GM23338 (cell line): ENCODE results near the gene ARL6IP5. TPM values are rescaled to one million over a fixed set of nuclear protein-coding genes. Genes with fewer than 3 reads are reported as not detected.

ENCODE experiments used
- ATAC-seq: fragments of 200-7000 bp; cut with Tn5 transposase; 3 replicates; pipeline ENCODE4 v1.9.1; 2020
- DNase-seq: peaks from one replicate; pipeline ENCODE4 v3.0.0-alpha.2; 2015; ENCODE audit warnings: low spot score
- H2AFZ ChIP-seq: fragments of 200-600 bp; sonication (generic); 2 replicates; pipeline ENCODE4 v1.8.0; 2016; ENCODE audit warnings: antibody characterized with exemption, mild to moderate bottlenecking, moderate library complexity
- H3F3A ChIP-seq: fragments of 200-600 bp; sonication (generic); replicated peaks from 2 replicates; pipeline ENCODE4 v1.8.0; 2017; ENCODE audit warnings: antibody characterized with exemption, mixed run types, low read depth
- H3K27ac ChIP-seq: fragments of 200-600 bp; sonication (generic); 2 replicates; pipeline ENCODE4 v1.6.1; 2016; ENCODE audit warnings: low read depth
- H3K27me3 ChIP-seq: fragments of 200-600 bp; sonication (generic); 2 replicates; pipeline ENCODE4 v1.8.0; 2016; ENCODE audit warnings: mild to moderate bottlenecking, mixed run types, moderate library complexity; ENCODE audit not compliant: insufficient read depth
- H3K36me3 ChIP-seq: fragments of 200-600 bp; sonication (generic); 2 replicates; pipeline ENCODE4 v1.8.0; 2016; ENCODE audit warnings: mild to moderate bottlenecking; ENCODE audit not compliant: insufficient read depth
- H3K4me1 ChIP-seq: fragments of 200-600 bp; sonication (generic); 2 replicates; pipeline ENCODE4 v1.8.0; 2016; ENCODE audit warnings: mild to moderate bottlenecking, moderate library complexity; ENCODE audit not compliant: insufficient read depth
- H3K4me2 ChIP-seq: fragments of 200-600 bp; sonication (generic); 2 replicates; pipeline ENCODE4 v1.7.1; 2017; ENCODE audit warnings: mixed run types
- H3K4me3 ChIP-seq: fragments of 200-600 bp; sonication (generic); 2 replicates; pipeline ENCODE4 v1.6.1; 2016; ENCODE audit warnings: mixed run types
- H3K79me2 ChIP-seq: fragments of 200-600 bp; sonication (generic); replicated peaks from 2 replicates; pipeline ENCODE4 v1.8.0; 2017; ENCODE audit warnings: mild to moderate bottlenecking; ENCODE audit not compliant: insufficient read depth
- H3K9me2 ChIP-seq: fragments of 200-600 bp; sonication (generic); 2 replicates; pipeline ENCODE4 v1.8.0; 2017; ENCODE audit not compliant: insufficient read depth
- H4K20me1 ChIP-seq: fragments of 200-600 bp; sonication (generic); replicated peaks from 2 replicates; pipeline ENCODE4 v1.8.0; 2017; ENCODE audit warnings: mild to moderate bottlenecking; ENCODE audit not compliant: insufficient read depth
- H3K27ac Mint-ChIP-seq: 2 replicates; pipeline ENCODE4 v1.8.0; 2020; ENCODE audit warnings: inconsistent platforms, mild to moderate bottlenecking, moderate library complexity, mixed read lengths
- H3K27me3 Mint-ChIP-seq: 3 replicates; pipeline ENCODE4 v1.8.0; 2022; ENCODE audit warnings: low read depth, mild to moderate bottlenecking, moderate library complexity, mixed read lengths, inconsistent platforms; ENCODE audit not compliant: insufficient read depth, poor library complexity
- H3K36me3 Mint-ChIP-seq: 3 replicates; pipeline ENCODE4 v1.8.0; 2021; ENCODE audit warnings: low read depth, mild to moderate bottlenecking, inconsistent platforms, moderate library complexity, mixed read lengths
- H3K4me1 Mint-ChIP-seq: 3 replicates; pipeline ENCODE4 v1.8.0; 2020; ENCODE audit warnings: mild to moderate bottlenecking, inconsistent platforms, mixed read lengths
- H3K4me3 Mint-ChIP-seq: 3 replicates; pipeline ENCODE4 v1.8.0; 2021; ENCODE audit warnings: moderate library complexity, mild to moderate bottlenecking, inconsistent platforms, mixed read lengths
- H3K9me3 Mint-ChIP-seq: 3 replicates; pipeline ENCODE4 v1.8.0; 2020; ENCODE audit warnings: moderate library complexity, mild to moderate bottlenecking, inconsistent platforms, mixed read lengths
- CREB1 ChIP-seq: fragments of 250-450 bp; sonication (Bioruptor Pico); IDR thresholded peaks from 2 replicates; pipeline ENCODE4 v1.5.0; 2020; ENCODE audit warnings: low read depth, mild to moderate bottlenecking, moderate library complexity
- POLR2AphosphoS5 ChIP-seq: IDR thresholded peaks from 2 replicates; pipeline ENCODE4 v1.6.1; 2016; ENCODE audit warnings: antibody characterized with exemption, low read depth
- STAT1 ChIP-seq: IDR thresholded peaks from one replicate; pipeline ENCODE4 v1.6.1; 2016; ENCODE audit warnings: antibody characterized with exemption; ENCODE audit not compliant: unreplicated experiment
- polyA plus RNA-seq: library from polyadenylated mRNA; unstranded; fragments of >200 nt; fragmentation: Nextera tagmentation; extraction: Ambion mirVana; gene quantifications from 2 replicates; pipeline ENCODE4 v1.2.1, GENCODE V29; 2016
- total RNA-seq: library from RNA; depleted of rRNA; stranded (reverse); fragments of >200 nt; shearing (Covaris generic); gene quantifications from 2 replicates; pipeline ENCODE4 v1.2.3, GENCODE V29; 2014
- TF ChIP-seq, protein P1 (sequence below): fragments of 250-450 bp; sonication (Bioruptor Pico); IDR thresholded peaks from 2 replicates; pipeline ENCODE4 v1.5.0; 2020; ENCODE audit warnings: mild to moderate bottlenecking, moderate library complexity
- TF ChIP-seq, protein P2 (sequence below): IDR thresholded peaks from one replicate; pipeline ENCODE4 v1.6.1; 2018; ENCODE audit warnings: antibody characterized with exemption; ENCODE audit not compliant: unreplicated experiment
- TF ChIP-seq, protein P3 (sequence below): IDR thresholded peaks from 2 replicates; pipeline ENCODE4 v1.6.1; 2016; ENCODE audit warnings: antibody characterized with exemption

Gene ARL6IP5
- total and polyA plus RNA-seq, 2 experiments from 2014 or later = 28.8 to 39.8 TPM

DNA sequence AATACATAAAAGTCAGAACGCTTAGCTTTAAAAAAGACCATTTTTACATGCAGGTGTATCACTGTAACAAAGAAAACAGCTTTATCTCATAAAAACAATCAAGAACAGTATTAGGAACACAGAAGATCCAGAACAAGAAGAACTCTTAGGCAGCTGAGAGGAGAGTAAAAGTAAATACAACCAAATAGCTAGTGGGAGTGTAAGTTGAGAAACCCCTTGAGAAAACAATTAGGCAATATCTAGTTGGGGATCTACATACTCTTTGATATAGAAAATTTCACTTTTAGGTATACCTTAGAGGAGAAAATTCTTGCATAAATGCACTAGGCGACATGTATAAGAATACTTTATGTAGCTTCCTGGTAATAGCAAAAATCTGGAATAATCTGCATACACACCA, 40.1 kb upstream of the ARL6IP5 start (continued):
- TF ChIP-seq, protein P1, sequence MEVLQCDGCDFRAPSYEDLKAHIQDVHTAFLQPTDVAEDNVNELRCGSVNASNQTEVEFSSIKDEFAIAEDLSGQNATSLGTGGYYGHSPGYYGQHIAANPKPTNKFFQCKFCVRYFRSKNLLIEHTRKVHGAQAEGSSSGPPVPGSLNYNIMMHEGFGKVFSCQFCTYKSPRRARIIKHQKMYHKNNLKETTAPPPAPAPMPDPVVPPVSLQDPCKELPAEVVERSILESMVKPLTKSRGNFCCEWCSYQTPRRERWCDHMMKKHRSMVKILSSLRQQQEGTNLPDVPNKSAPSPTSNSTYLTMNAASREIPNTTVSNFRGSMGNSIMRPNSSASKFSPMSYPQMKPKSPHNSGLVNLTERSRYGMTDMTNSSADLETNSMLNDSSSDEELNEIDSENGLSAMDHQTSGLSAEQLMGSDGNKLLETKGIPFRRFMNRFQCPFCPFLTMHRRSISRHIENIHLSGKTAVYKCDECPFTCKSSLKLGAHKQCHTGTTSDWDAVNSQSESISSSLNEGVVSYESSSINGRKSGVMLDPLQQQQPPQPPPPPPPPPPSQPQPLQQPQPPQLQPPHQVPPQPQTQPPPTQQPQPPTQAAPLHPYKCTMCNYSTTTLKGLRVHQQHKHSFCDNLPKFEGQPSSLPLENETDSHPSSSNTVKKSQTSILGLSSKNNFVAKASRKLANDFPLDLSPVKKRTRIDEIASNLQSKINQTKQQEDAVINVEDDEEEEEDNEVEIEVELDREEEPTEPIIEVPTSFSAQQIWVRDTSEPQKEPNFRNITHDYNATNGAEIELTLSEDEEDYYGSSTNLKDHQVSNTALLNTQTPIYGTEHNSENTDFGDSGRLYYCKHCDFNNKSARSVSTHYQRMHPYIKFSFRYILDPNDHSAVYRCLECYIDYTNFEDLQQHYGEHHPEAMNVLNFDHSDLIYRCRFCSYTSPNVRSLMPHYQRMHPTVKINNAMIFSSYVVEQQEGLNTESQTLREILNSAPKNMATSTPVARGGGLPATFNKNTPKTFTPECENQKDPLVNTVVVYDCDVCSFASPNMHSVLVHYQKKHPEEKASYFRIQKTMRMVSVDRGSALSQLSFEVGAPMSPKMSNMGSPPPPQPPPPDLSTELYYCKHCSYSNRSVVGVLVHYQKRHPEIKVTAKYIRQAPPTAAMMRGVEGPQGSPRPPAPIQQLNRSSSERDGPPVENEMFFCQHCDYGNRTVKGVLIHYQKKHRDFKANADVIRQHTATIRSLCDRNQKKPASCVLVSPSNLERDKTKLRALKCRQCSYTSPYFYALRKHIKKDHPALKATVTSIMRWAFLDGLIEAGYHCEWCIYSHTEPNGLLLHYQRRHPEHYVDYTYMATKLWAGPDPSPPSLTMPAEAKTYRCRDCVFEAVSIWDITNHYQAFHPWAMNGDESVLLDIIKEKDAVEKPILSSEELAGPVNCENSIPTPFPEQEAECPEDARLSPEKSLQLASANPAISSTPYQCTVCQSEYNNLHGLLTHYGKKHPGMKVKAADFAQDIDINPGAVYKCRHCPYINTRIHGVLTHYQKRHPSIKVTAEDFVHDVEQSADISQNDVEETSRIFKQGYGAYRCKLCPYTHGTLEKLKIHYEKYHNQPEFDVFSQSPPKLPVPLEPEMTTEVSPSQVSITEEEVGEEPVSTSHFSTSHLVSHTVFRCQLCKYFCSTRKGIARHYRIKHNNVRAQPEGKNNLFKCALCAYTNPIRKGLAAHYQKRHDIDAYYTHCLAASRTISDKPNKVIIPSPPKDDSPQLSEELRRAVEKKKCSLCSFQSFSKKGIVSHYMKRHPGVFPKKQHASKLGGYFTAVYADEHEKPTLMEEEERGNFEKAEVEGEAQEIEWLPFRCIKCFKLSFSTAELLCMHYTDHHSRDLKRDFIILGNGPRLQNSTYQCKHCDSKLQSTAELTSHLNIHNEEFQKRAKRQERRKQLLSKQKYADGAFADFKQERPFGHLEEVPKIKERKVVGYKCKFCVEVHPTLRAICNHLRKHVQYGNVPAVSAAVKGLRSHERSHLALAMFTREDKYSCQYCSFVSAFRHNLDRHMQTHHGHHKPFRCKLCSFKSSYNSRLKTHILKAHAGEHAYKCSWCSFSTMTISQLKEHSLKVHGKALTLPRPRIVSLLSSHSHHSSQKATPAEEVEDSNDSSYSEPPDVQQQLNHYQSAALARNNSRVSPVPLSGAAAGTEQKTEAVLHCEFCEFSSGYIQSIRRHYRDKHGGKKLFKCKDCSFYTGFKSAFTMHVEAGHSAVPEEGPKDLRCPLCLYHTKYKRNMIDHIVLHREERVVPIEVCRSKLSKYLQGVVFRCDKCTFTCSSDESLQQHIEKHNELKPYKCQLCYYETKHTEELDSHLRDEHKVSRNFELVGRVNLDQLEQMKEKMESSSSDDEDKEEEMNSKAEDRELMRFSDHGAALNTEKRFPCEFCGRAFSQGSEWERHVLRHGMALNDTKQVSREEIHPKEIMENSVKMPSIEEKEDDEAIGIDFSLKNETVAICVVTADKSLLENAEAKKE (CRISPR knock-in tag) = no peak

DNA sequence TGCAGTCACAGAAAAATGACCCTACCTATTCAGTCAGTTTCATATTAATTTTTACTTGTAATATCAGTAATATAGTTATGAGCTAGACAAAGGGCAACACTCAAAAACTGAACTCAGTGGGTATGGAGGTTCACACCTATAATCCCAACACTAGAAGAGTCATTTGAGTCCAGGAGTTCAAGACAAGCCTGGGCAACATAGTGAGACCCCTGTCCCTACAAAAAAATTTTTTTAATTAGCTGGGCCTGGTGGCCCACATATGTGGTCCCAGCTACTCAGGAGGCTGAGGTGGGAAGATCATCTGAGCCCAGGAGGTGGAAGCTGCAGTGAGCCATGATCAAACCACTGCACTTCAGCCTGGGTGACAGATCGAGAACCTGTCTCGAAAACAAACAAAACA, 35.7 kb upstream of the ARL6IP5 start:
- no peak overlapping the region for H3K27ac Mint-ChIP-seq
- Histone ChIP-seq H3K9me2 (no peaks in the 10 kb centered on the region), H4K20me1 (no peaks in the 10 kb centered on the region; the same call in 1 of the 2 replicates), H3K4me3 (no peak overlapping the region), H3K79me2 (peaks cover 22% of the 10 kb centered on the region), H3K4me1 (no peaks in the 10 kb centered on the region), H3K27ac (no peak overlapping the region), H2AFZ (no peak overlapping the region), H3K4me2 (no peak overlapping the region), H3F3A (no peaks in the 10 kb centered on the region), H3K27me3 (no peaks in the 10 kb centered on the region), H3K36me3 (peaks cover 11% of the 10 kb centered on the region; the same call in 1 of the 2 replicates)
- ATAC-seq (no peak), DNase-seq (no peak)
- H3K4me3 Mint-ChIP-seq = no peak overlapping the region
- H3K36me3 Mint-ChIP-seq = peaks cover 15% of the 10 kb centered on the region
- H3K4me1 Mint-ChIP-seq = peaks cover 13% of the 10 kb centered on the region
- H3K27me3 Mint-ChIP-seq = peaks cover 5% of the 10 kb centered on the region
- no peaks in the 10 kb centered on the region for H3K9me3 Mint-ChIP-seq
- TF ChIP-seq, protein P2, sequence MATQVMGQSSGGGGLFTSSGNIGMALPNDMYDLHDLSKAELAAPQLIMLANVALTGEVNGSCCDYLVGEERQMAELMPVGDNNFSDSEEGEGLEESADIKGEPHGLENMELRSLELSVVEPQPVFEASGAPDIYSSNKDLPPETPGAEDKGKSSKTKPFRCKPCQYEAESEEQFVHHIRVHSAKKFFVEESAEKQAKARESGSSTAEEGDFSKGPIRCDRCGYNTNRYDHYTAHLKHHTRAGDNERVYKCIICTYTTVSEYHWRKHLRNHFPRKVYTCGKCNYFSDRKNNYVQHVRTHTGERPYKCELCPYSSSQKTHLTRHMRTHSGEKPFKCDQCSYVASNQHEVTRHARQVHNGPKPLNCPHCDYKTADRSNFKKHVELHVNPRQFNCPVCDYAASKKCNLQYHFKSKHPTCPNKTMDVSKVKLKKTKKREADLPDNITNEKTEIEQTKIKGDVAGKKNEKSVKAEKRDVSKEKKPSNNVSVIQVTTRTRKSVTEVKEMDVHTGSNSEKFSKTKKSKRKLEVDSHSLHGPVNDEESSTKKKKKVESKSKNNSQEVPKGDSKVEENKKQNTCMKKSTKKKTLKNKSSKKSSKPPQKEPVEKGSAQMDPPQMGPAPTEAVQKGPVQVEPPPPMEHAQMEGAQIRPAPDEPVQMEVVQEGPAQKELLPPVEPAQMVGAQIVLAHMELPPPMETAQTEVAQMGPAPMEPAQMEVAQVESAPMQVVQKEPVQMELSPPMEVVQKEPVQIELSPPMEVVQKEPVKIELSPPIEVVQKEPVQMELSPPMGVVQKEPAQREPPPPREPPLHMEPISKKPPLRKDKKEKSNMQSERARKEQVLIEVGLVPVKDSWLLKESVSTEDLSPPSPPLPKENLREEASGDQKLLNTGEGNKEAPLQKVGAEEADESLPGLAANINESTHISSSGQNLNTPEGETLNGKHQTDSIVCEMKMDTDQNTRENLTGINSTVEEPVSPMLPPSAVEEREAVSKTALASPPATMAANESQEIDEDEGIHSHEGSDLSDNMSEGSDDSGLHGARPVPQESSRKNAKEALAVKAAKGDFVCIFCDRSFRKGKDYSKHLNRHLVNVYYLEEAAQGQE = no peak
- TF ChIP-seq CREB1 (CRISPR knock-in tag) = no peak
- TF ChIP-seq POLR2AphosphoS5 = no peak
- no peak for TF ChIP-seq STAT1
- TF ChIP-seq, protein P3, sequence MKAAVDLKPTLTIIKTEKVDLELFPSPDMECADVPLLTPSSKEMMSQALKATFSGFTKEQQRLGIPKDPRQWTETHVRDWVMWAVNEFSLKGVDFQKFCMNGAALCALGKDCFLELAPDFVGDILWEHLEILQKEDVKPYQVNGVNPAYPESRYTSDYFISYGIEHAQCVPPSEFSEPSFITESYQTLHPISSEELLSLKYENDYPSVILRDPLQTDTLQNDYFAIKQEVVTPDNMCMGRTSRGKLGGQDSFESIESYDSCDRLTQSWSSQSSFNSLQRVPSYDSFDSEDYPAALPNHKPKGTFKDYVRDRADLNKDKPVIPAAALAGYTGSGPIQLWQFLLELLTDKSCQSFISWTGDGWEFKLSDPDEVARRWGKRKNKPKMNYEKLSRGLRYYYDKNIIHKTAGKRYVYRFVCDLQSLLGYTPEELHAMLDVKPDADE = no peak
